ENCODE data around the gene PLD3. TPM values are rescaled to one million over a fixed set of nuclear protein-coding genes. Genes with fewer than 3 reads are reported as not detected.
A peak's percentile ranks its signal among the peaks of the same experiment; 100 is the strongest.

The PLD3 gene
- polyA plus RNA-seq, 1 donor (not counting 4 experiments of a cell fraction or from before 2014, with no cell fraction given), result 102 TPM

- peaks cover 36 to 40% of the 10 kb centered on the region in 2 experiments for H3K36me3 ChIP-seq (ENCODE audit: control insufficient read depth in 2 of 2, extremely low read depth in 1 of 2, insufficient read depth in 2 of 2, low read length in 2 of 2)
- no peak for FAIRE-seq
- no peak overlapping the region for H3K27ac ChIP-seq (ENCODE audit: control insufficient read depth, insufficient read depth, low read length)
- H2AFZ ChIP-seq (ENCODE audit: control insufficient read depth, low read length), result no peak overlapping the region
- H3K79me2 ChIP-seq (ENCODE audit: control insufficient read depth, insufficient read depth, low read length), result no peaks in the 10 kb centered on the region
- no peak for DNase-seq (ENCODE audit: low read depth, low spot score)
- H4K20me1 ChIP-seq (ENCODE audit: control insufficient read depth, extremely low read depth, insufficient read depth, low read length), result no peaks in the 10 kb centered on the region
- dilution Hi-C loops (cut with MboI; ENCODE audit: extremely low pct_ligation_motif_present, low sequenced_read_pairs), result no loop called here
- H3K9me3 ChIP-seq (ENCODE audit: control insufficient read depth, low read depth, low read length), result no peaks in the 10 kb centered on the region
- no peaks in the 10 kb centered on the region for H3K9me1 ChIP-seq (ENCODE audit: control insufficient read depth, extremely low read depth, insufficient read depth, low read length)
- no peak overlapping the region for H3K4me2 ChIP-seq (ENCODE audit: control insufficient read depth, extremely low read depth, insufficient read depth, low read depth, low read length)
- H3K27me3 ChIP-seq (ENCODE audit: control insufficient read depth, extremely low read depth, insufficient read depth, low read length), result no peaks in the 10 kb centered on the region
- H3K4me3 ChIP-seq (ENCODE audit: control insufficient read depth in 2 of 3, extremely low read depth in 1 of 3, insufficient read depth in 2 of 3, low read depth in 1 of 3, low read length in 3 of 3), result no peak overlapping the region
- peaks cover 6% of the 10 kb centered on the region for H3K4me1 ChIP-seq (ENCODE audit: control insufficient read depth, extremely low read depth, insufficient read depth, low read length)
- no peak overlapping the region for H3K9ac ChIP-seq (ENCODE audit: control insufficient read depth, extremely low read depth, insufficient read depth, low read length)
- TF ChIP-seq, protein P1, sequence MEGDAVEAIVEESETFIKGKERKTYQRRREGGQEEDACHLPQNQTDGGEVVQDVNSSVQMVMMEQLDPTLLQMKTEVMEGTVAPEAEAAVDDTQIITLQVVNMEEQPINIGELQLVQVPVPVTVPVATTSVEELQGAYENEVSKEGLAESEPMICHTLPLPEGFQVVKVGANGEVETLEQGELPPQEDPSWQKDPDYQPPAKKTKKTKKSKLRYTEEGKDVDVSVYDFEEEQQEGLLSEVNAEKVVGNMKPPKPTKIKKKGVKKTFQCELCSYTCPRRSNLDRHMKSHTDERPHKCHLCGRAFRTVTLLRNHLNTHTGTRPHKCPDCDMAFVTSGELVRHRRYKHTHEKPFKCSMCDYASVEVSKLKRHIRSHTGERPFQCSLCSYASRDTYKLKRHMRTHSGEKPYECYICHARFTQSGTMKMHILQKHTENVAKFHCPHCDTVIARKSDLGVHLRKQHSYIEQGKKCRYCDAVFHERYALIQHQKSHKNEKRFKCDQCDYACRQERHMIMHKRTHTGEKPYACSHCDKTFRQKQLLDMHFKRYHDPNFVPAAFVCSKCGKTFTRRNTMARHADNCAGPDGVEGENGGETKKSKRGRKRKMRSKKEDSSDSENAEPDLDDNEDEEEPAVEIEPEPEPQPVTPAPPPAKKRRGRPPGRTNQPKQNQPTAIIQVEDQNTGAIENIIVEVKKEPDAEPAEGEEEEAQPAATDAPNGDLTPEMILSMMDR (optimal IDR thresholded peaks at IDR 0.05 in 1 of 3, IDR thresholded peaks at IDR 0.05 in 1 of 3, conservative IDR thresholded peaks at IDR 0.05 in 1 of 3; ENCODE audit: extremely low read depth in 1 of 3, insufficient read depth in 2 of 3, low read length in 3 of 3), result no peak
- no peak for TF ChIP-seq EZH2 (IDR thresholded peaks at IDR 0.05; ENCODE audit: low read length)
These were observed 22.3 kb upstream of the PLD3 start for GRCh38 chr19:40326201-40326600.

DNA sequence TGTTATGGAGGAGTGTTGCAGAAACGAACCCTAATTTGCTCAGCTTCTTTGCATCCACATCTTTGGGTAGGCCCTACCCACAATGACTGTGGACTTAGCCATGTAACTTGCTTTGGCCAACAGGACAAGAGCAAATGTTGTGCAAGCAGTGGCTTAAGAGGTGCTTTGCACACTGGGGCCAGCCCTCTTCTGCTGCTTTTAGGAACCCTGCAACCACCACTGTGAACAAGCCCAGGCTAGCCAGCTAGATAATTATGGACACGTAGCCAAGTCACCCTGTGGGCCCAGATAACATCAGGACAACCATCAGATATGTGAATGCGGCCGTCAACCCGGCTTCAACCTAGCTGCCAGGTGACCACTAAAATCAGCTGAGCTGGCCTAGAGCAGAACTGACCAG is 17.4 kb upstream of the PLD3 start:
- DNase-seq (ENCODE audit: low read depth, low spot score) (no peak), FAIRE-seq (peak; percentile 86)
- H3K79me2 ChIP-seq (ENCODE audit: control insufficient read depth, insufficient read depth, low read length), result no peaks in the 10 kb centered on the region
- no peaks in the 10 kb centered on the region for H3K27me3 ChIP-seq (ENCODE audit: control insufficient read depth, extremely low read depth, insufficient read depth, low read length)
- no peak overlapping the region for H3K4me3 ChIP-seq (ENCODE audit: control insufficient read depth in 2 of 3, extremely low read depth in 1 of 3, insufficient read depth in 2 of 3, low read depth in 1 of 3, low read length in 3 of 3)
- no peak for TF ChIP-seq EZH2 (IDR thresholded peaks at IDR 0.05; ENCODE audit: low read length)
- TF ChIP-seq, protein P1 (optimal IDR thresholded peaks at IDR 0.05 in 1 of 3, IDR thresholded peaks at IDR 0.05 in 1 of 3, conservative IDR thresholded peaks at IDR 0.05 in 1 of 3; ENCODE audit: extremely low read depth in 1 of 3, insufficient read depth in 2 of 3, low read length in 3 of 3), result no peak
- no peak overlapping the region for H3K4me2 ChIP-seq (ENCODE audit: control insufficient read depth, extremely low read depth, insufficient read depth, low read depth, low read length)
- H3K9me3 ChIP-seq (ENCODE audit: control insufficient read depth, low read depth, low read length), result no peaks in the 10 kb centered on the region
- H2AFZ ChIP-seq (ENCODE audit: control insufficient read depth, low read length), result no peak overlapping the region
- H3K4me1 ChIP-seq (ENCODE audit: control insufficient read depth, extremely low read depth, insufficient read depth, low read length), result peaks cover 8% of the 10 kb centered on the region
- dilution Hi-C loops (cut with MboI; ENCODE audit: extremely low pct_ligation_motif_present, low sequenced_read_pairs), result no loop called here
- H3K27ac ChIP-seq (ENCODE audit: control insufficient read depth, insufficient read depth, low read length), result no peak overlapping the region
- no peak overlapping the region for H3K9ac ChIP-seq (ENCODE audit: control insufficient read depth, extremely low read depth, insufficient read depth, low read length)
- H3K36me3 ChIP-seq (ENCODE audit: control insufficient read depth in 2 of 2, extremely low read depth in 1 of 2, insufficient read depth in 2 of 2, low read length in 2 of 2), result peaks cover 29% of the 10 kb centered on the region in 2 experiments
- no peaks in the 10 kb centered on the region for H3K9me1 ChIP-seq (ENCODE audit: control insufficient read depth, extremely low read depth, insufficient read depth, low read length)
- no peaks in the 10 kb centered on the region for H4K20me1 ChIP-seq (ENCODE audit: control insufficient read depth, extremely low read depth, insufficient read depth, low read length)
